Smooth muscle cell (in vitro differentiated cells): ENCODE measurements around the gene ADAM22. TPM values are rescaled to one million over a fixed set of nuclear protein-coding genes. Genes with fewer than 3 reads are reported as not detected.

ENCODE experiments used
- DNase-seq: peaks from one replicate; lab custom pipeline; 2025; ENCODE audit not compliant: unreplicated experiment; lab: John Stamatoyannopoulos, UW
- H2AFZ ChIP-seq: fragments of 200-600 bp; sonication (generic); 2 replicates; pipeline ENCODE4 v1.6.0; 2016; ENCODE audit warnings: antibody characterized with exemption, low read depth, mild to moderate bottlenecking
- H3F3A ChIP-seq: fragments of 200-600 bp; sonication (generic); 2 replicates; pipeline ENCODE4 v1.6.0; 2017; ENCODE audit warnings: antibody characterized with exemption, low read depth
- H3K27ac ChIP-seq: fragments of 200-600 bp; sonication (generic); 2 replicates; pipeline ENCODE4 v1.5.1; 2016; ENCODE audit warnings: low read depth, mild to moderate bottlenecking
- H3K27me3 ChIP-seq: fragments of 200-600 bp; sonication (generic); 2 replicates; pipeline ENCODE4 v1.6.1; 2016; ENCODE audit warnings: low read depth, mild to moderate bottlenecking
- H3K36me3 ChIP-seq: fragments of 200-600 bp; sonication (generic); 2 replicates; pipeline ENCODE4 v1.5.1; 2016; ENCODE audit warnings: low read depth
- H3K4me1 ChIP-seq: fragments of 200-600 bp; sonication (generic); 2 replicates; pipeline ENCODE4 v1.5.1; 2016; ENCODE audit warnings: low read depth
- H3K4me2 ChIP-seq: fragments of 200-600 bp; sonication (generic); 2 replicates; pipeline ENCODE4 v1.6.0; 2016; ENCODE audit warnings: mild to moderate bottlenecking
- H3K4me3 ChIP-seq: fragments of 200-600 bp; sonication (generic); 2 replicates; pipeline ENCODE4 v1.5.1; 2016; ENCODE audit warnings: mild to moderate bottlenecking
- H3K79me2 ChIP-seq: fragments of 200-600 bp; sonication (generic); 2 replicates; pipeline ENCODE4 v1.6.0; 2016; ENCODE audit warnings: low read depth, mild to moderate bottlenecking
- H3K9ac ChIP-seq: fragments of 200-600 bp; sonication (generic); 2 replicates; pipeline ENCODE4 v1.6.0; 2016; ENCODE audit warnings: low read depth
- H3K9me3 ChIP-seq: fragments of 200-600 bp; sonication (generic); replicated peaks from 2 replicates; pipeline ENCODE4 v1.5.1; 2016; ENCODE audit warnings: low read depth
- H4K20me1 ChIP-seq: fragments of 200-600 bp; sonication (generic); 2 replicates; pipeline ENCODE4 v1.6.0; 2016; ENCODE audit warnings: low read depth
- CTCF ChIP-seq: fragments of 200-600 bp; sonication (generic); IDR thresholded peaks from 2 replicates; pipeline ENCODE4 v1.5.1; 2017; ENCODE audit warnings: borderline replicate concordance, mild to moderate bottlenecking, antibody characterized with exemption; ENCODE audit not compliant: insufficient read depth, poor library complexity, severe bottlenecking
- WGBS: methylation state at CpG from one replicate; pipeline ENCODE4 v1.1.7; 2016; ENCODE audit warnings: low lambda C conversion rate; 5-methylcytosine and 5-hydroxymethylcytosine counted together
- polyA plus RNA-seq: library from polyadenylated mRNA; unstranded; fragments of >200 nt; fragmentation: Nextera tagmentation; extraction: Ambion mirVana; gene quantifications from 2 replicates; pipeline ENCODE4 v1.2.1, GENCODE V29; 2016
- total RNA-seq: library from RNA; depleted of rRNA; stranded (reverse); fragments of >200 nt; gene quantifications from 2 replicates; pipeline ENCODE4 v1.2.3, GENCODE V29; 2014

ADAM22 gene
- total and polyA plus RNA-seq, 2 experiments from 2014 or later: 0.10 to 0.22 TPM

- no peaks in the 10 kb centered on the region for H3K79me2 ChIP-seq
- peaks cover 18% of the 10 kb centered on the region for H3K36me3 ChIP-seq
- no peaks in the 10 kb centered on the region for H3K27me3 ChIP-seq
- H3K27ac ChIP-seq: no peak overlapping the region
- H3K9me3 ChIP-seq: no peaks in the 10 kb centered on the region
- H3K4me3 ChIP-seq: no peak overlapping the region
- H3K9ac ChIP-seq: no peak overlapping the region
- TF ChIP-seq CTCF: no peak
- no peaks in the 10 kb centered on the region for H4K20me1 ChIP-seq
- H3K4me2 ChIP-seq: no peak overlapping the region
- no peak for DNase-seq
- no peak overlapping the region for H2AFZ ChIP-seq
- H3F3A ChIP-seq: no peaks in the 10 kb centered on the region
- peaks cover 7% of the 10 kb centered on the region for H3K4me1 ChIP-seq
Observed at GRCh38 chr7:88205179-88205578, 271.1 kb downstream of the ADAM22 start.

- H3K4me2 ChIP-seq: no peak overlapping the region
- H3K9ac ChIP-seq: no peak overlapping the region
- no peaks in the 10 kb centered on the region for H3K9me3 ChIP-seq
- H4K20me1 ChIP-seq: no peaks in the 10 kb centered on the region
- DNase-seq: no peak
- H3K4me3 ChIP-seq: no peak overlapping the region
- TF ChIP-seq CTCF: no peak
- peaks cover 18% of the 10 kb centered on the region for H3K36me3 ChIP-seq
- no peak overlapping the region for H3K27ac ChIP-seq
- 96% methylated on average over 4 of the region's 4 CpGs for WGBS
- H3K27me3 ChIP-seq: no peaks in the 10 kb centered on the region
- no peaks in the 10 kb centered on the region for H3F3A ChIP-seq
- peaks cover 4% of the 10 kb centered on the region for H3K4me1 ChIP-seq
- H3K79me2 ChIP-seq: no peaks in the 10 kb centered on the region
- H2AFZ ChIP-seq: no peak overlapping the region
Observed at GRCh38 chr7:88206254-88206653, 272.2 kb downstream of the ADAM22 start.

GRCh38 chr7:88208521-88208920 is 274.5 kb downstream of the ADAM22 start:
- Histone ChIP-seq H3K4me1 (no peaks in the 10 kb centered on the region), H3K36me3 (peaks cover 18% of the 10 kb centered on the region), H4K20me1 (no peaks in the 10 kb centered on the region), H3K27ac (no peak overlapping the region), H3K9ac (no peak overlapping the region), H3K27me3 (no peaks in the 10 kb centered on the region), H3K79me2 (no peaks in the 10 kb centered on the region), H3K4me2 (no peak overlapping the region), H3K9me3 (no peaks in the 10 kb centered on the region), H3K4me3 (no peak overlapping the region), H3F3A (no peaks in the 10 kb centered on the region), H2AFZ (no peak overlapping the region)
- WGBS: 95% methylated on average over 3 of the region's 3 CpGs
- DNase-seq: no peak
- TF ChIP-seq CTCF: no peak

- no peaks in the 10 kb centered on the region for H3K9me3 ChIP-seq
- DNase-seq: no peak
- no peak overlapping the region for H3K27ac ChIP-seq
- no peaks in the 10 kb centered on the region for H3K27me3 ChIP-seq
- no peaks in the 10 kb centered on the region for H3F3A ChIP-seq
- H3K4me3 ChIP-seq: no peak overlapping the region
- 100% methylated on average over 1 of the region's 1 CpG for WGBS
- peaks cover 10% of the 10 kb centered on the region for H3K36me3 ChIP-seq
- no peak overlapping the region for H2AFZ ChIP-seq
- peaks cover 24% of the 10 kb centered on the region for H3K79me2 ChIP-seq
- H3K4me1 ChIP-seq: peaks cover 2% of the 10 kb centered on the region
- no peak for TF ChIP-seq CTCF
- no peak overlapping the region for H3K4me2 ChIP-seq
- H4K20me1 ChIP-seq: peaks cover 23% of the 10 kb centered on the region
- H3K9ac ChIP-seq: no peak overlapping the region
Observed at GRCh38 chr7:88212918-88213317, 278.9 kb downstream of the ADAM22 start.
